SU-DHL-6 (cell line): Measurements from ENCODE around the gene KCNS1.
"Not testable (repeated sequence)": the region's sequence is repeated elsewhere in the genome, so short reads cannot be mapped to it uniquely, and the experiment has no call there.

Experiments
- H2AFZ ChIP-seq: fragments of 200-600 bp; sonication (generic); 2 replicates; pipeline ENCODE4 v1.6.1; 2014; ENCODE audit warnings: low read depth, mild to moderate bottlenecking, moderate library complexity, mixed read lengths, antibody characterized with exemption, low read length; ENCODE audit not compliant: severe bottlenecking
- H3F3A ChIP-seq: fragments of 200-600 bp; shearing (Covaris generic); 2 replicates; pipeline ENCODE4 v1.6.0; 2016; ENCODE audit warnings: antibody characterized with exemption, mild to moderate bottlenecking; ENCODE audit not compliant: insufficient read depth
- H3K27ac ChIP-seq: fragments of 200-600 bp; sonication (generic); 2 replicates; pipeline ENCODE4 v1.5.1; 2016; ENCODE audit warnings: low read depth, mild to moderate bottlenecking, low read length, moderate library complexity, mixed read lengths
- H3K27me3 ChIP-seq: fragments of 200-600 bp; sonication (generic), shearing (Covaris generic); 2 replicates; pipeline ENCODE4 v1.6.0; 2014; ENCODE audit warnings: mild to moderate bottlenecking, low read length
- H3K36me3 ChIP-seq: fragments of 200-600 bp; sonication (generic); 2 replicates; pipeline ENCODE4 v1.6.1; 2014; ENCODE audit warnings: mild to moderate bottlenecking, low read length, mixed read lengths
- H3K4me2 ChIP-seq: fragments of 300-600, 200-600 bp; shearing (Covaris generic), sonication (generic); 2 replicates; pipeline ENCODE4 v1.6.0; 2014; ENCODE audit warnings: low read length, low read depth, mild to moderate bottlenecking; ENCODE audit not compliant: poor library complexity, severe bottlenecking
- H3K4me3 ChIP-seq: fragments of 200-600 bp; sonication (generic); 2 replicates; pipeline ENCODE4 v1.5.1; 2014; ENCODE audit warnings: antibody characterized with exemption, low read length, mild to moderate bottlenecking, mixed read lengths; ENCODE audit not compliant: insufficient read depth, poor library complexity, severe bottlenecking
- H3K79me2 ChIP-seq: fragments of 200-600 bp; sonication (generic); 2 replicates; pipeline ENCODE4 v1.6.1; 2014; ENCODE audit warnings: mild to moderate bottlenecking, low read length, moderate library complexity; ENCODE audit not compliant: insufficient read depth
- H3K9ac ChIP-seq: fragments of 200-600 bp; sonication (generic); 2 replicates; pipeline ENCODE4 v1.7.0; 2014; ENCODE audit warnings: mild to moderate bottlenecking, low read length
- H3K9me2 ChIP-seq: fragments of 200-600 bp; sonication (generic); replicated peaks from 2 replicates; pipeline ENCODE4 v1.6.1; 2014; ENCODE audit warnings: low read length; ENCODE audit not compliant: insufficient read depth
- H3K9me3 ChIP-seq: fragments of 200-600 bp; sonication (generic); 2 replicates; pipeline ENCODE4 v1.6.1; 2014; ENCODE audit warnings: low read length, mixed read lengths; ENCODE audit not compliant: insufficient read depth
- H4K20me1 ChIP-seq: fragments of 200-600 bp; sonication (generic); 2 replicates; pipeline ENCODE4 v1.6.1; 2014; ENCODE audit warnings: low read depth, mild to moderate bottlenecking, antibody characterized with exemption, low read length, moderate library complexity, mixed read lengths
- CTCF ChIP-seq: fragments of 200-600 bp; sonication (generic); IDR thresholded peaks from one replicate; pipeline ENCODE4 v1.5.1; 2017; ENCODE audit warnings: antibody characterized with exemption, mild to moderate bottlenecking, low read length, moderate library complexity; ENCODE audit not compliant: insufficient read depth, poor library complexity, severe bottlenecking
- EZH2phosphoT487 ChIP-seq: fragments of 200-600 bp; sonication (generic), shearing (Covaris generic); conservative IDR thresholded peaks from 2 replicates; pipeline ENCODE4 v1.6.1; 2018; ENCODE audit warnings: mild to moderate bottlenecking, antibody characterized with exemption, low read length, moderate library complexity, mixed read lengths

KCNS1 gene

GRCh38 chr20:45066372-45066771 is 34.6 kb downstream of the KCNS1 start:
- peaks cover 8% of the 10 kb centered on the region; the same call in 1 of the 2 replicates for H3F3A ChIP-seq
- no peaks in the 10 kb centered on the region for H4K20me1 ChIP-seq
- no peak overlapping the region for H3K4me3 ChIP-seq
- H3K27ac ChIP-seq, result no peak overlapping the region
- peaks cover 53% of the 10 kb centered on the region for H3K36me3 ChIP-seq
- no peak overlapping the region for H3K4me2 ChIP-seq
- H3K27me3 ChIP-seq, result no peaks in the 10 kb centered on the region
- H3K79me2 ChIP-seq, result peaks cover 86% of the 10 kb centered on the region
- H2AFZ ChIP-seq, result no peak overlapping the region
- no peaks in the 10 kb centered on the region for H3K9me2 ChIP-seq
- TF ChIP-seq EZH2phosphoT487 (no peak), CTCF (no peak)
- H3K9ac ChIP-seq, result no peak overlapping the region
- H3K9me3 ChIP-seq, result no peaks in the 10 kb centered on the region

- peaks cover 22% of the 10 kb centered on the region for H3F3A ChIP-seq
- TF ChIP-seq CTCF (no peak), EZH2phosphoT487 (no peak)
- peaks cover 53% of the 10 kb centered on the region for H3K36me3 ChIP-seq
- H3K9ac ChIP-seq, result no peak overlapping the region
- H2AFZ ChIP-seq, result no peak overlapping the region
- H3K79me2 ChIP-seq, result peaks cover 82% of the 10 kb centered on the region
- no peak overlapping the region for H3K4me3 ChIP-seq
- no peaks in the 10 kb centered on the region for H3K9me3 ChIP-seq
- peak overlapping the region; percentile 66 for H3K4me2 ChIP-seq
- H3K27me3 ChIP-seq, result no peaks in the 10 kb centered on the region
- peak overlapping the region; percentile 61 for H3K27ac ChIP-seq
- H4K20me1 ChIP-seq, result no peaks in the 10 kb centered on the region
- no peaks in the 10 kb centered on the region for H3K9me2 ChIP-seq
Measured at GRCh38 chr20:45064812-45065211, 36.1 kb downstream of the KCNS1 start.

- not testable (repeated sequence) for H3K9ac ChIP-seq, H3K9me2 ChIP-seq, H3K27me3 ChIP-seq, H4K20me1 ChIP-seq, H3K9me3 ChIP-seq, H2AFZ ChIP-seq
- Histone ChIP-seq H3K4me2 (peak overlapping the region; percentile 66), H3K36me3 (peaks cover 48% of the 10 kb centered on the region), H3K79me2 (peaks cover 65% of the 10 kb centered on the region), H3F3A (peaks cover 39% of the 10 kb centered on the region), H3K4me3 (peak overlapping the region; percentile 40), H3K27ac (peak overlapping the region; percentile 93)
Measured at GRCh38 chr20:45063107-45063506, 37.8 kb downstream of the KCNS1 start.

GRCh38 chr20:45061244-45061643 is 39.7 kb downstream of the KCNS1 start:
- H3K27me3 ChIP-seq, result no peaks in the 10 kb centered on the region
- H3K79me2 ChIP-seq, result peaks cover 54% of the 10 kb centered on the region
- no peaks in the 10 kb centered on the region for H3K9me2 ChIP-seq
- peak overlapping the region; percentile 67 for H3K27ac ChIP-seq
- H3K36me3 ChIP-seq, result peaks cover 42% of the 10 kb centered on the region
- H3F3A ChIP-seq, result peaks cover 48% of the 10 kb centered on the region
- no peak overlapping the region for H3K4me2 ChIP-seq
- H2AFZ ChIP-seq, result no peak overlapping the region
- no peaks in the 10 kb centered on the region for H4K20me1 ChIP-seq
- H3K9me3 ChIP-seq, result no peaks in the 10 kb centered on the region
- no peak overlapping the region for H3K4me3 ChIP-seq
- no peak overlapping the region for H3K9ac ChIP-seq
- TF ChIP-seq EZH2phosphoT487, result no peak
- no peak for TF ChIP-seq CTCF
